Measurements from ENCODE around the gene ABCB1. TPM values are rescaled to one million over a fixed set of nuclear protein-coding genes. Genes with fewer than 3 reads are reported as not detected.

Gene ABCB1
- total and polyA plus RNA-seq, 10 of the 15 experiments (the other 5 are each of a cell fraction or from before 2014, with no cell fraction given): 0.40 to 13.9 (median 1.9) TPM

GRCh38 chr7:87474533-87475358 is 125.9 kb downstream of the ABCB1 start (continued):
- TF ChIP-seq ZBTB4 (CRISPR knock-in tag; IDR thresholded peaks at IDR 0.05): no peak
- TF ChIP-seq NRF1 (conservative IDR thresholded peaks at IDR 0.05; ENCODE audit: low read depth, low read length): no peak
- no peak; the same call in 1 of the 2 replicates for TF ChIP-seq LARP7 (IDR thresholded peaks at IDR 0.05)
- no peak for TF ChIP-seq MYC (IDR thresholded peaks at IDR 0.05; ENCODE audit: insufficient read depth, insufficient read length, insufficient replicate concordance, low read length, severe bottlenecking)
- TF ChIP-seq ZNF687 (IDR thresholded peaks at IDR 0.05): no peak
- peak; percentile 74 for TF ChIP-seq SPI1 (IDR thresholded peaks at IDR 0.05; ENCODE audit: borderline replicate concordance, insufficient read depth, low read depth, low read length)
- peak; percentile 53; the same call in 1 of the 2 replicates for TF ChIP-seq SMAD5 (IDR thresholded peaks at IDR 0.05; ENCODE audit: low read depth)
- no peak for TF ChIP-seq NR2C1 (IDR thresholded peaks at IDR 0.05)
- TF ChIP-seq ZBTB11 (CRISPR knock-in tag; IDR thresholded peaks at IDR 0.05): no peak
- TF ChIP-seq NFYA (IDR thresholded peaks at IDR 0.05; ENCODE audit: borderline replicate concordance, low read depth, low read length): no peak
- TF ChIP-seq SKIL (IDR thresholded peaks at IDR 0.05; ENCODE audit: low read depth, poor library complexity, severe bottlenecking): peak; percentile 100
- no peak for TF ChIP-seq ZNF622 (IDR thresholded peaks at IDR 0.05)
- peak; percentile 98 for TF ChIP-seq NBN (IDR thresholded peaks at IDR 0.05)
- TF ChIP-seq BACH1 (IDR thresholded peaks at IDR 0.05; ENCODE audit: borderline replicate concordance): peak; percentile 79
- TF ChIP-seq CBX3 (IDR thresholded peaks at IDR 0.05; ENCODE audit: borderline replicate concordance, low read depth): no peak
- TF ChIP-seq TBL1XR1 (IDR thresholded peaks at IDR 0.05; ENCODE audit: low read depth, low read length): peak; percentile 80

Measured in GM12878 (cell line).